ENCODE measurements around the gene PRKAG3. TPM values are rescaled to one million over a fixed set of nuclear protein-coding genes. Genes with fewer than 3 reads are reported as not detected.

PRKAG3 gene
- polyA plus RNA-seq, 3 donors from 2014 or later: not detected

DNA sequence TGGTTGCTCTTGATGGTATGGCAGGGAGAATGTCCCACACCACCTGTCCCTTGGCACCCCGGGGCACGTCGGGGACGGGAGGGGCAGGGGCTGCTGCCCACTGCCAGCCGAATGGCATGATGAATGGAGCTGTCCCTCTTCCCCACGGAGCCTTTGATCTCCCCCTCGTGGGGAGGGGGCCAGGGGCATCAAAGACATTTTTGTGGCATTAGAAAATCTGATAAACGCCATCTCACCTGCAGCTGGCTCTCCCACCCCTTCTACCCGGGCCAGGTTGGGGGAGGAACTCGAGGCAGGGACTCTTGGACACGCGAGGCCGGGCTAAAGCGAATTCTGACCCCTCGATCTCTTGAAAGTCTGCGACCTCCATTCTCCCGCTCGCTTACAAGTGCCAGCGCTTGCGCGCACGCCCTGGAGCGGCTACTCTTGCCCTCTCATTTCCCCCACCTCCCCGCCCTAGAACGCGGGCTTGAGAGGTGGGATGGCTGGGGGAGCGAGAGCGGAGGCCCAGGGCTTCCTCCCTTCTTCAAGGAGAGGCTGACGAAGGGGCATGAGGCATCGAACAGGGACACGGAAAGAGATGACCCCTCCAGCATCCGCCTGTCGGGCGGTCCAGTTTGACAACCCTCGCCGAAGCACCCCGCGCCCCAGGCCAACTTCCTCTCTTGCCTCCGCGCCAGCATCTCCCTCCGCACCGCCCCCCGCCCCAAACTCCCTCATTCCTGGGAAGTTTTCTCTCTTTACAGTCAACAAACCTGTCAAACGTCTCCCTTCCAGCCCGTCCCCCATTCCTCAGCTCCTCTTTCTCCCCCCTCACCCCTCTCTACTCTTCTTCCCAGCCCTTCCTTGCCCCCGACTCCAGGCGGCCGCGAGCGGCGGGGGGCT, 27.3 kb upstream of the PRKAG3 start:
- no peak overlapping the region for H3K27ac Mint-ChIP-seq
- H3K27me3 Mint-ChIP-seq (ENCODE audit: low read depth in 3 of 3): peaks cover 32 to 50% (median 33%) of the 10 kb centered on the region in 3 donors
- peak overlapping the region in 2 of 5 donors; percentile 15 to 43 for H3K4me3 Mint-ChIP-seq

GRCh38 chr2:218858138-218858445, 26.5 kb upstream of the PRKAG3 start:
- peaks cover 0 to 8% of the 10 kb centered on the region in 2 donors for H3K4me1 Mint-ChIP-seq
- H3K4me3 Mint-ChIP-seq: no peak overlapping the region
- no peak for DNase-seq
- no peak overlapping the region for H3K27ac Mint-ChIP-seq
- no peaks in the 10 kb centered on the region for H3K9me3 Mint-ChIP-seq
- no peaks in the 10 kb centered on the region for H3K36me3 Mint-ChIP-seq
- H3K27me3 Mint-ChIP-seq (ENCODE audit: low read depth in 3 of 3): peaks cover 33 to 46% (median 34%) of the 10 kb centered on the region in 3 donors

More for the DNA sequence above, 27.3 kb upstream of the PRKAG3 start:
- Mint-ChIP-seq H3K36me3 (no peaks in the 10 kb centered on the region), H3K4me1 (peaks cover 0 to 8% of the 10 kb centered on the region in 2 donors), H3K9me3 (no peaks in the 10 kb centered on the region)
- DNase-seq: no peak

- Mint-ChIP-seq H3K27me3 (ENCODE audit: low read depth in 3 of 3) (peaks cover 28 to 42% (median 34%) of the 10 kb centered on the region in 3 donors), H3K4me3 (no peak overlapping the region), H3K4me1 (peaks cover 0 to 8% of the 10 kb centered on the region in 2 donors), H3K36me3 (no peaks in the 10 kb centered on the region), H3K9me3 (no peaks in the 10 kb centered on the region), H3K27ac (no peak overlapping the region)
- DNase-seq: no peak
Observed at GRCh38 chr2:218857371-218858137, 26.0 kb upstream of the PRKAG3 start.

GRCh38 chr2:218856896-218857243, 25.3 kb upstream of the PRKAG3 start:
- no peaks in the 10 kb centered on the region for H3K36me3 Mint-ChIP-seq
- peaks cover 0 to 8% of the 10 kb centered on the region in 2 donors for H3K4me1 Mint-ChIP-seq
- no peak overlapping the region for H3K27ac Mint-ChIP-seq
- peaks cover 25 to 41% (median 31%) of the 10 kb centered on the region in 3 donors for H3K27me3 Mint-ChIP-seq (ENCODE audit: low read depth in 3 of 3)
- H3K9me3 Mint-ChIP-seq: no peaks in the 10 kb centered on the region
- H3K4me3 Mint-ChIP-seq: no peak overlapping the region
- no peak for DNase-seq

DNA sequence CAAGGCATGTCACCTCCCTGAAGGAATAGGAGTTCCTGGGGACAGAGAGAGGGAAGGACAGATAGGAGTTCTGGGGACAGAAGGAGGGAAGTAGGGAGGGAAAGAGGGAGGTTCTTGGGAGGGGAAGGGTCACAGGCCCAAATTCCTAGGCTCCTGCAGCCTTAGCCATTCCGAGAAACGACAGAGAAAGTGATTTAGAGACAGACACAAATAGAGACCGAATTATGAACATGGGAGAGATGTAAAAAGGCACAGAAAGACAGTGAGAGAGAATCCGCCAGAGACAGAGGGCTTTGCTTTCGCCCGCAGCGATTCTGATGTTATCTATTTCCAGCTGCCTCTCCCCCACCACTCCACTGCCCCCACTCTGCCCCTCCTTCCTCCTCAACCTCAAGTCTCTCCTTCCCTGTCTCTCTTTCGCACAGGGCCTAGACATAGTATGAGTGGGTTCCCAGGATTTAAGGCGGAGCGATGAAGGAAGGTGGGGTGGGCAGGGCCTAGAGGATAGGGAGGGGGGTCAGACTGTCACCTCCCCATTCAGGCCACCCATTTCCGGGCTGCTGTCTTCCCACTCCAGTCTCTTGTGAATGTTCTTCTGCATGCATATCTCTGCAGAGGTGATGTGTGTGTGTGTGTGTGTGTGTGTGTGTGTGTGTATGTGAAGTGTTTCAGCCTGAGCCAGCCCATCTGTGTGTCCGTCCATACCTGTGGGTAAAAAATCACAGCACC, 24.7 kb upstream of the PRKAG3 start:
- no peak overlapping the region for H3K4me3 Mint-ChIP-seq
- H3K36me3 Mint-ChIP-seq: no peaks in the 10 kb centered on the region
- peaks cover 0 to 8% of the 10 kb centered on the region in 2 donors for H3K4me1 Mint-ChIP-seq
- no peak for DNase-seq
- H3K27ac Mint-ChIP-seq: no peak overlapping the region
- H3K27me3 Mint-ChIP-seq (ENCODE audit: low read depth in 3 of 3): peaks cover 21 to 37% (median 26%) of the 10 kb centered on the region in 3 donors
- no peaks in the 10 kb centered on the region for H3K9me3 Mint-ChIP-seq

DNA sequence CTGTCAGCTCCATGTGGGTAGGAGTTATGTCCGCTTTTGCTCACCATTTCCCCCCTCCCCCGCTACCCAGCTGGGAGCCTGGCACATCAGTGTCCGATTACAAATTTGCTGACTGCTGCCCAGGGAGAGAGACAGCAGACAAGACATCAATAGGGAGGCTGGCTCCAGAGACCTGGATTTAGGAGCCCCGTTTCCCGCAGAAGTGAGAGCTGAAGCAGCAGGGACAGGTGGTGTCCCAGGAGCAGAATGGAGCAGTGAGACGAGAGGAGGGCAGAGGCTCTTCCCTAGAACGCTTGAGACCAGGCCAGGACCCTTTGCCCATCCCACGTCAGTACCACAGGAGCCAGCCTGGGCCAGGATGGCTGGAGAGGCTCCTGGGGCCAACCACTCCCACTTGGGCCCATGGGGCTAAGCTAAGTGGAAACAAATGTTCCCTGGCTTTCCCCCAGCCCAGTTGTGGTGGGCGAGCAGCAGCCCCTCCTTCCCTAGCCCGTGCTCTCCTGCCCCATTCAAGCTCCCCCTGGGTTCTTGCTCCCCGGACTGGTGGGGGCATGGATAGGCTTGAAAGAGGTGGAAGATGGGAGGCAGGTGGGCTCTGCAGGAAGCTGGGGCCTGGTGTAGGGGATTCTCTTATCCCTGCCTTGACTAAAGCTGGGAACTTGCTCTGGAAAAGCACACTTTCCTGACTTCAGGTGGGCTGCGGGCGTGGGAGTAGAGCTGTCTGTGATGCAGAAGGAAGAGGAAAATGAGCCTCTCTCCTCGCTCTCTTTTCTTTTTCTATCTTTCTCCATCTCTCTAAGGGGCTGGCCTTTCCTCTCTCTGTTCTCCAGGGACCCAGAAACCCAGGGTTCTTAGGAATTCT, 23.9 kb upstream of the PRKAG3 start:
- DNase-seq: no peak
- no peak overlapping the region for H3K27ac Mint-ChIP-seq
- no peak overlapping the region for H3K4me3 Mint-ChIP-seq
- no peaks in the 10 kb centered on the region for H3K9me3 Mint-ChIP-seq
- H3K36me3 Mint-ChIP-seq: no peaks in the 10 kb centered on the region
- H3K27me3 Mint-ChIP-seq (ENCODE audit: low read depth in 3 of 3): peaks cover 21 to 38% (median 25%) of the 10 kb centered on the region in 3 donors
- peaks cover 0 to 8% of the 10 kb centered on the region in 2 donors for H3K4me1 Mint-ChIP-seq

DNA sequence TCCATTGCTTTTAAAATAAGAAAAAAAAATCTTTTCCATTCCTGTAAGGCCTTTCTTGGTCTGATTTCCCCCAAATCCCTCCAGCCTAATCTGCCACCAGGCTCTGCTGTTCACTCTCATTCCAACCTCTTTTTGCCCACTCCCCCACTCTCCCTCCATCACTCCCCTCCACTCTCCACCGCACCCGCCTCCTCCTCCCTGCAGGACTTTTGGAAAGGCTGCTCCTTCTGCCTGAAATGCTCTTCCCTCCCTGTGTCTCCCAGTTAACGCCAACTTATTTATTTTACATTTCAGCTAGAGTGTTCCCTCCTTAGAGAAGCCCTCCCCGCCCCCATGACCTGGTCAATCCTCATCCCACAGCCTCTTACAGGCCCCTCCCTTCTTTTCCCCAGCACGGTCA, 23.3 kb upstream of the PRKAG3 start:
- Mint-ChIP-seq H3K36me3 (no peaks in the 10 kb centered on the region), H3K27me3 (ENCODE audit: low read depth in 3 of 3) (peaks cover 18 to 38% (median 23%) of the 10 kb centered on the region in 3 donors), H3K4me1 (peaks cover 0 to 4% of the 10 kb centered on the region in 2 donors), H3K9me3 (no peaks in the 10 kb centered on the region), H3K4me3 (no peak overlapping the region), H3K27ac (no peak overlapping the region)
- DNase-seq: no peak

- no peaks in the 10 kb centered on the region for H3K36me3 Mint-ChIP-seq
- H3K4me1 Mint-ChIP-seq: no peaks in the 10 kb centered on the region
- H3K27ac Mint-ChIP-seq: no peak overlapping the region
- no peak for DNase-seq
- peaks cover 18 to 33% (median 20%) of the 10 kb centered on the region in 3 donors for H3K27me3 Mint-ChIP-seq (ENCODE audit: low read depth in 3 of 3)
- H3K4me3 Mint-ChIP-seq: no peak overlapping the region
- no peaks in the 10 kb centered on the region for H3K9me3 Mint-ChIP-seq
Observed at GRCh38 chr2:218853766-218854165, 22.2 kb upstream of the PRKAG3 start.

DNA sequence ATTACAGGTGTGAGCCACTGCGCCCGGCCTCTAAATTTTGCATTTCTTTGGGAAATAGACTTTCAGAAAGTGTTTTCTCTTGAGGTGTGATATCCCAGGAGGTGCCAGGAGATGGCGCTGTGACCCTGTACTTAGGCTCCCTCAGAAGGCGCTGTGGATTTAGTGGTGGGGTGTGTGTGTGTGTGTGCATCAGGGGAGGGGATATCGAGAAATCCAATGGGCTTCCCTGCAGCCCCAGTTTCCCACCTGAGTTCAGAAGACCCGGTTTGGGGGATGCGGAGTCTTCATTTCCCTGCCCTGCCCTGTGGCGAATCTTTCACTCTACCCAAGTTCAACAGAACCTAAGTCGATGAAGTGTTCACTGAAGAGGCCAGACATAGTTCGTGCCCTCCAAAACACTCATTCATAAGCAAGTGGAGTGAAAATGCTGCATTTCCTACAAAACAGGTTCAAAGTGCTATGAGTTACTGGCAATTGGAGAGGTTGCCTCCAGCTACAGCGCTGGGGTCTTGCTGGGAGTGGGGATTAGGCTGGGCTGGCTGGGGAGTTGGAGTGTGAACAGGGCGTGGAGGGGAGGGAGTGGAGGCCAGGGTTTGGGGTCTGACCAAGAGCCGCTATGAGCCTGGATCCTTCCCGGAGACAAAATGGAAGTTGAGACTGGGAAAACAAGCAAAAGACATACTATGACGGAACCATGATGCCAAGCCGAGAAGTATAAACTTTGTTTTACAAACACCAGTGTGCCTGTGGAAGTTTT, 21.5 kb upstream of the PRKAG3 start:
- DNase-seq: peak; percentile 27 to 32 (median 32)
- no peaks in the 10 kb centered on the region for H3K36me3 Mint-ChIP-seq
- no peak overlapping the region for H3K4me3 Mint-ChIP-seq
- H3K9me3 Mint-ChIP-seq: no peaks in the 10 kb centered on the region
- H3K27ac Mint-ChIP-seq: no peak overlapping the region
- peaks cover 16 to 29% (median 18%) of the 10 kb centered on the region in 3 donors for H3K27me3 Mint-ChIP-seq (ENCODE audit: low read depth in 3 of 3)
- no peaks in the 10 kb centered on the region for H3K4me1 Mint-ChIP-seq

DNA sequence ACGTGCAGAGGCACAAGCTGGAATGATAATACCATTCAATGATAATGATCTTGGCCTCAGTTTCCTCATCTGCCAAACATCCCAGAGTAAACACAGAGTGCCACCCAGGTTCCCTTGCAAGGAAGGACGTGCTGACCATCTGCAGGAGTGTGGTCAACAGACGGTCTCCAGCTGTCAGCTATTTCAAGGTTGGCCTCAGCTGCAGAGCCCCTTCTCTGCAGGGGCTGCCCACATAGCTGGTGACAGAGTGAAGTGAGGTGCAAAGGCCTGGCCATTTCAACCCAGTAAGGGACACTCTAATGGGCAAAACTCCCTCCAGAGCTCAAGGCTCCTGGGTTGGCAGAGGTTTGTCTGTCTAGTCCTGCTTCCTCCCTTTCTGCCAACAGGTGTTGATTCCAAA, 19.7 kb upstream of the PRKAG3 start:
- Mint-ChIP-seq H3K4me1 (no peaks in the 10 kb centered on the region), H3K4me3 (no peak overlapping the region), H3K27ac (no peak overlapping the region), H3K36me3 (no peaks in the 10 kb centered on the region), H3K9me3 (no peaks in the 10 kb centered on the region), H3K27me3 (ENCODE audit: low read depth in 3 of 3) (peaks cover 12 to 28% (median 14%) of the 10 kb centered on the region in 3 donors)
- no peak for DNase-seq

DNA sequence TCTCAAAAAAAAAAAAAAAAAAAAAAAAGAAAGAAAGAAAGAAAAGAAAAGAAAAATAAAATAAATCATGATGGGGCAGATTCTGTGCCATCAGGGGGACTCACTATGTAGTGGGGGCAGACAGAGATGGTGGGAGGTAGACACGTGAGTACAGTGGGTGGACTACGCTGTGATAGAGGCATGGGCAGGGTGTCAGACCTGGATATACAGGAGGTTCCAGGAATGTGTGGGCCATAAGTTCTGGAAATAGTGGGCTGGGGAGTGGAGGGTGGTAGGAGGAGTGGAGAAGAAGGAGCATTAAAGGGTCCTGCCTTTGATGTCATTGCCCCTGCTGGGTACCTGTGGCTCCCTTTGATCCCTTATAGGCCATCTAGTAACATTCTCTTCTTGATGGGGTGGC, 19.2 kb upstream of the PRKAG3 start:
- Mint-ChIP-seq H3K4me3 (no peak overlapping the region), H3K4me1 (no peaks in the 10 kb centered on the region), H3K27me3 (ENCODE audit: low read depth in 3 of 3) (peaks cover 8 to 24% (median 11%) of the 10 kb centered on the region in 3 donors), H3K36me3 (no peaks in the 10 kb centered on the region), H3K27ac (no peak overlapping the region), H3K9me3 (no peaks in the 10 kb centered on the region)
- no peak for DNase-seq

DNA sequence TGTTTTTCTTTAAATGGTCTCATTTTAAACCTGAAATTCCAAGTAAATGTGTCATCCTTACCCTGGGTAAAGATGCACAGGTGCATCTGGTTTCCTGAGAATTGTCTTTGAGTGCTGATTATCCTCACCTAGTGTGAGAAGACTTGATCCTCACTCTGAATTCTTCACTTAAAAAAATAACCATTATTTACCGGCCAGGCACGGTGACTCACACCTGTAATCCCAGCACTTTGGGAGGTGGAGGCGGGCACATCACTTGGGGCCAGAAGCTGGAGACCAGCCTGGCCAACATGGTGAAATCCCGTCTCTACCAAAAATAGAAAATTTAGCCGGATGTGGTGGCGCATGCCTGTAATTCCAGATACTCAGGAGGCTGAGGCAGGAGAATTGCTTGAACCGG, 18.1 kb upstream of the PRKAG3 start:
- no peak for DNase-seq
- no peak overlapping the region for H3K27ac Mint-ChIP-seq
- H3K27me3 Mint-ChIP-seq (ENCODE audit: low read depth in 3 of 3): peaks cover 7 to 19% (median 9%) of the 10 kb centered on the region in 3 donors
- H3K36me3 Mint-ChIP-seq: no peaks in the 10 kb centered on the region
- no peak overlapping the region for H3K4me3 Mint-ChIP-seq
- no peaks in the 10 kb centered on the region for H3K9me3 Mint-ChIP-seq
- H3K4me1 Mint-ChIP-seq: no peaks in the 10 kb centered on the region

Data from immature natural killer cell (primary cell).